GM19397 (cell line): ENCODE measurements around the gene S100A12.
"Not testable (repeated sequence)": the region's sequence is repeated elsewhere in the genome, so short reads cannot be mapped to it uniquely, and the experiment has no call there.

Experiments
- ATAC-seq: cut with Tn5 transposase; IDR thresholded peaks from one replicate; pipeline ENCODE4 v1.9.1; 2021; ENCODE audit warnings: mild to moderate bottlenecking, moderate library complexity; ENCODE audit not compliant: unreplicated experiment

S100A12 gene

GRCh38 chr1:153354515-153355193, 20.8 kb downstream of the S100A12 start:
- ATAC-seq = no peak

- no peak for ATAC-seq
Observed at GRCh38 chr1:153353226-153353947, 22.0 kb downstream of the S100A12 start.

GRCh38 chr1:153352523-153352922, 22.9 kb downstream of the S100A12 start:
- no peak for ATAC-seq

- ATAC-seq = no peak
Observed at GRCh38 chr1:153350321-153350957, 25.0 kb downstream of the S100A12 start.

GRCh38 chr1:153349363-153350320, 25.8 kb downstream of the S100A12 start:
- ATAC-seq = no peak

- no peak for ATAC-seq
Observed at GRCh38 chr1:153348511-153349362, 26.7 kb downstream of the S100A12 start, which contains the start of gene PGLYRP4. TSS of gene PGLYRP4 (minus strand) at chr1:153348841. CDS start at chr1:153347932, 909 bp downstream.

- no peak for ATAC-seq
Observed at GRCh38 chr1:153347856-153348255, 27.6 kb downstream of the S100A12 start.

GRCh38 chr1:153347049-153347448, 28.4 kb downstream of the S100A12 start:
- not testable (repeated sequence) for ATAC-seq

DNA sequence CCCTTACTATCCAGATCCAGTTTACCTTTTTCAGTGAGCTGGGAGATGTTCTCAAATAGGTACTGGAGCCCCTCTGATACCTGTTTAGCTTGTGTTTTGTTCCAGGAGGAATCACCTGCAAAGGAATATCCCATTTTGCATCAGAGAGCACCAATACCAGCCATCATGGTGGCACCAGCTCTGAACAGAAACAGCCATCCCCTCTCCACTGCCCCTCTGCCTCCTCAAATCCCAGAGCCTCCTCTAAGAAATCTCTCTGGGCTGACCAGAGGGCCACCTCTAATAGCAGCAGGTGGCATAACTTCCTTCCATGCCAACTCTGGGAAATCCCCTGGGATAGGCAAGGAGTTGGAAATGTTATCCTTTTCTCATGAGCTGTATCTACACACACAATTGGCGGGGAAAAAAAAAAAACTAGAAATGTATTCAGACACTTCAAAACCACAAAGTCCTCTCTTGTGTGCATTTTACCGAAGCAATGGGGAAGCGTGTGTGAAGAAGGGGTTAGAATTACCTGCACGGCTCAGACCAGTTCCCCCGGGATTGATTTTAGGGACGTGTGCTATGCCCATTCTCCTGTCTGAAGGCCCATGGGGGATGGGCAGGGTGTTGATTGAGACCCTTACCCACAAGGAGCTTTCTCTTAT, 29.2 kb downstream of the S100A12 start:
- ATAC-seq = no peak

- ATAC-seq = no peak
Observed at GRCh38 chr1:153345187-153346076, 30.0 kb downstream of the S100A12 start.

DNA sequence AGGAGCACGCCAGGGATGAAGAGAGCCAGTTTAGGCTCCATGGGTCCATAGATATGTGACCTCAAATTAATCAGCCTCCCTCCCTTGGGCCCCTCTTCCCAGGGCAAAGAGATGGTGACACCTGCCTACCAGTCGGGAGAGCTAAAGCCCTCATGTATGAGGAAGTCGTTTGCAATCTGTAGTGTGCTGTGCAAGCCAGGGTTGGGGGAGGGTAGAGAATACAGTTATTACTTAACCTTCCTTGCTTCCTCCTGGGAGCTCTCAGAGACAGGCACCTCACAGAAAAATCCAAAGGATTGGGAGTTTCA, 30.7 kb downstream of the S100A12 start:
- ATAC-seq = no peak

DNA sequence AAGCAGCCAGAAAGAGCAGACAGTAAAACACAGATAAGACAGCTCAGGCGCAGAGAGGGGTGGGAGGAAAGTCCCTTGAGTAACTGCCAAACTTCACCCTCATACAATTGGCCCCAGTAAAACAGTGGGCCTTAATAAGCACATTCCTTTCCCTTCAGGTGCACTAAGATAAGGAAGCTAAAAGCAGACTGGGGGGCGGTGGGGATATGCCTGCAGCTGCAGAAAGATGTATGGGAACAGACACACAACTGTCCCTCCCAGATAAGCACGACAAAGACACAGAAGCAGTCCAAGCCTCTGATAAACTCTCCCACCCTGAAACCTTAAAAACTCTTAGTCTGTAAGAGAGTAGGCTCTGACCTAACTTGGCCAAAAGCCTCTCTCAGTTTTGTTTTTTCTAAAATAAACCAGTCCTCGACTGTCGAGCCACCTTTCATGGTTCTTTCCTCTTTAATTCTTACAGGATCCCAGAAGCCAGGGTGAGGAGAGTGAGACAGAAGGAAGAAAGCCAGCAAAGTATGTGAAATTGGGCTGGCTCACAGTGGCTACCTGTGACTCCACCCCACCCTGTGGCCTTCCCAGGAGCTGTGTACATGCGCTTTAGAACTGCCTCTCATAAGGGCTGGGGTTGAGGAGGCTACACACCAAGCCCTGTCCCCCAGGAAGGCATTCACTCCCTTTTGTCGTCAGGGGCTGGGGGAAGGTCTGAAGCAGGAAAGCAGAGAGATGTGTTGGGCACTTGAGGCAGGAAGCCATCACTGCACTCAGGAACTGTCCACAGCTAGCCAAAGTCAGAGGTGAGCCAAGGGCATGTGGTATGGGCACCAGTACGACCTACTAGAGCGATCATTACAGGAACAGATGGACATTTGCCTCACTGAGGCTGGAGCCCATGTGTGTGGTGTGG, 31.4 kb downstream of the S100A12 start:
- no peak for ATAC-seq

GRCh38 chr1:153343040-153343681, 32.3 kb downstream of the S100A12 start:
- no peak for ATAC-seq

- ATAC-seq = no peak
Observed at GRCh38 chr1:153342178-153342577, 33.2 kb downstream of the S100A12 start.

GRCh38 chr1:153341431-153341934, 33.9 kb downstream of the S100A12 start:
- ATAC-seq = no peak

GRCh38 chr1:153340356-153340755, 35.1 kb downstream of the S100A12 start:
- no peak for ATAC-seq

GRCh38 chr1:153339802-153340201, 35.6 kb downstream of the S100A12 start:
- no peak for ATAC-seq
